Measurements from ENCODE around the gene ROBO4.

ROBO4 gene

DNA sequence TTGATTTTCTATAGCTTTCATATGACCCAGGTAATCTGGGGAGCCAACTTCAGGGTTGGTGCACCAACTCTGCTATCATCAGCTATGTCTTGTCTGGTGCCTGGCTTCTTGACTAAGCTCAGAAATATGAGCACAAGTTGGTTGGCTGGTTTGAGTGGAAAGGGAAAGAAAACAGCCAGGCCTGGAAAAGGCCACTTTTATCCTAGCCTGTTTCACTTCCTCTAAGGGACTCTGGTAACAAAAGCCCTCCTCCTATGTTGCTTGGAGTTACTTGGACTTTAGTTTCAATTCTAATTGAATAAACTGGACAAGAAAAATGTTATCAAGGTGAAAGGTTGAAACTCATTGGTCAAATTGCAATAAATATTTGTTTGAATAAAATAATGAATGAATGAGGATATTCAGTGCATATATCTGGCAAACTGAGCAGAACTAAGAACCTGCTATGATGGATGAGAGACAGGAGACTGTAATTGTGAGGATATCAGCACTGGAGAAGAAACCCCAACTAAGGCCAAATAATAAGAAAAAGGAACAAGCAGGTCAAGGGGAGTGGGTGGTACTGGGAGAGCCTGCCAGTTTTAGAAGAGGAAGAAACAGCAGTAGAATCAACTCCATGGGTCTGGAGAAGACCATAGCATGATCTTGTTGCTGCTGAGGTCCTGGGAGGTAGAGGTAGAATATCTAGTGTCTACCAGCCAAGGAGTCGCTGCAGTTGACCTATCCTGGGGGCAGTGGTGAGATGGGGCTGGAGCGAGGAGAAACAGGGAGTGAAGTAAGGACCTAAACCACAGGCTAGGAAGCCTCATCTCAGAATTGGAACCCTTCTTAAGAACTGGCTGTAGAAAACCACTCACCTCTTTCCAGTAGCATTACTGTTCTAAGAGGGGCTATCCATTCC lies 8.2 kb downstream of the ROBO4 start:
- no peak for DNase-seq (ENCODE audit: low read depth)

DNA sequence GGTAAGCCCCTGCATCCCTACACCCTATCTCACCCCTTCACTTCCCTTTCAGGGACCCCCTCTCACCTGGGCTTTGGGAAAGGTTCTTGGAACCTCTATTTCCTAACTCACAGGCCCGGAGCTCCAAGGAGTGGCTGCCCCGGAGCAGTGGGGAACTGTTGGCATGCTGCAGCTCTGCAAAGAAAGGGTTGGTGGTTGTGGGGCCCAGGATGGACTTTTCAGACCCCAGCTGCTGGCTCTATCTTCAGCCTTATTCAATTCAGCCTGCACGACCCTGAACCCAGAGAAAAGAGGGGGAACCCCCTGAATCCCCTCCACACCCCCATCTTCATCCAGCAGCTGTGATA lies 10.0 kb downstream of the ROBO4 start:
- no peak for DNase-seq (ENCODE audit: low read depth)

DNA sequence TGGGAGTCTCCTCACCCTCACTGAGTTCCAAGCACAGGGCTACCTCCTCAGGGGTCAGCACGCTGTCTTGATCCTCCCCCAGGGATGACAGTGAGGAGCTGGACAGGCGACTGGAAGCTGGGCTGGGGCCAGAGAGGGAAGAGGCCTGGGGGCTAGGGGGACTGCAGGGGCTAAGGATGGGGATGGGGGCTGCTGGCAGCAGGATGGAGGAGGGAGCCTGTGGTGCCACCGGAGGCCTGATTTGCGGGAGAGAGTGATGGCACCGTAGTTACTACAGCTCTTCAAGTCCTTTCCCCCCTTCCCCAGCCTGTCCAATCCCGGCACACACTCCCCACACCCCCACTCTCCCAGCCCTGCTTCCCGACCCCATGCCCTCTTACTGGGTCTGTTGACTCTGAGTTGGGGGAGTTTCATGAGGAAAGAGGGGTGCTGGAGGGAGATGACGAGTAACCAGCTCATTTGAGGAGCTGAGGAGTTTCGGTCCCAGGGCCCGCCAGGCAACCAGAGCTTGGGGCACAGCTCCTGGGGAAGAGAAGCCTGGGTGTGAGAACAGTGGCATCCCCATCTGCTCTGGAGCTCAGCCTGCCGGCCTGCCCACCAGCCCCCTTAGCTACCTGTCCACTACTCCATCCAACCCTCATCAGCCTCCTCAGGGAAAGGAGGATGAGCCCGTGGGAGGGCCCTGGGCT lies 10.5 kb downstream of the ROBO4 start:
- DNase-seq (ENCODE audit: low read depth), result no peak

DNA sequence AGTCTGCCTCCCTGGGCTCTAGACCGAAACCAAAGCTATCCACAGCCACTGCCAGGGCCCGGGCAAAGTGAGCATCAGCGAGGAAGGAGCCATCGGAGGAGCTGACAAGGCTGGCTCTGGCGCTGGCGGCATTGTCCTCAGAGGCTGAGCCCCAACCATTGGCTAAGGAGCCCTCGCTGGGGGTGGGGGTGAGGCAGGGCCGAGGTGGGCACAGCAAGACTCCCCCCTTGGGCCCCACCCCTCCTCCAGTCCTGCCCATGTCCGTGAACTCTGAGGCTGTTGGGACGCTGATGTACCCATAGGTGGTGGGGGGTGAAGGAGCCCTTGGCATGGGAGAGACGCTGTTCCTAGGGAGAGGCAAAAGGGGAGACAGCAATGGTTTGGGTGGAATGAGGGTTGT lies 11.2 kb downstream of the ROBO4 start:
- no peak for DNase-seq (ENCODE audit: low read depth)

DNA sequence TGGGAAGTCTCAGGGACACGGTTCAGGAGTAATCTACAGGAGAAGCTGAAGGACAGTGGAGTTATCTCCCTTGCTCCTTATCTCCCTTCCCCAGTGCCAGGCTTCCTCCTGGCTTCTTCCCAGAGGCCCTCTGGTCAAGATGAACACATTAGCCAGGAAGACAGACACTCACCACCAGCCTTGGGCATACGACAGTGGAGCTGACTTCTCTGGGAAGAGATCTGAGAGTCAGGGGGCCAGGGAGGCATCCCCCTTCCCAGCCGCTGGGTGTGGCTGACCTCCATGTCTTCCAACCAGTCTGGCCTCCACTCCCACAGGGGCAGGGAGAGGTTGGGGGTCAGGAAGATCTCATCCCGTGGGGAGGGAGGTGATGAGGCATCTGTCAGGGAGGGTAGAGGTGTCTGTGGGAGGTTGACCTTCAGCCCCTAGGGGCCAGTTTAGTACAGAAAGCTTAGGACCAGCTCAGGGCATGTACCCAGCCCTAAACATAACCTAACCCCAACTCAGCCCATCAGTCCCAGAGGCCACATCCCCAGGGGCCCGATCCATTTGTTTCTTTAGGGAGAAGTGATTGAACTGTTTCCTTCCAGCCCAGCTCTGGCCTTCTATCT lies 12.7 kb downstream of the ROBO4 start:
- DNase-seq (ENCODE audit: low read depth), result no peak

DNA sequence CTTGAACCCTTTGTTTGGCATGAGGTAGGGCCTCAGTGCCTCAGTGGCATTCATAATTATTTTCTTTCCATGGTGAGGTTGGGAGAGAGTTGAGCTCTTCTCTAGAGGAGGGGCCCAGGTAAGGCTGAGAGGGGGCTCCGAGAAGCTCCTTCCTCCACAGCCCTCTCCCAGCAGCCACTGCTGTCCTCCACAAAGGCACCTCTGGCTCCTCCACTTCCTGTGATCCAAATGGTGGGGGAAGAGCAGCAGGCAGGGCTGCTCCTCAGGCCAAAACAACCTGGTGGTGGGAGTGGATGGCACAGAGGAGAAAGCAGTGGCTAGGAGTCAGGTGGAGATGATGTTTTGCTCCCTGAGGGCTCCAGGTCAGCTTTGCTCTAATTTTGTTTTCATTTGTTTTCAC lies 13.3 kb downstream of the ROBO4 start:
- no peak for DNase-seq (ENCODE audit: low read depth)

DNA sequence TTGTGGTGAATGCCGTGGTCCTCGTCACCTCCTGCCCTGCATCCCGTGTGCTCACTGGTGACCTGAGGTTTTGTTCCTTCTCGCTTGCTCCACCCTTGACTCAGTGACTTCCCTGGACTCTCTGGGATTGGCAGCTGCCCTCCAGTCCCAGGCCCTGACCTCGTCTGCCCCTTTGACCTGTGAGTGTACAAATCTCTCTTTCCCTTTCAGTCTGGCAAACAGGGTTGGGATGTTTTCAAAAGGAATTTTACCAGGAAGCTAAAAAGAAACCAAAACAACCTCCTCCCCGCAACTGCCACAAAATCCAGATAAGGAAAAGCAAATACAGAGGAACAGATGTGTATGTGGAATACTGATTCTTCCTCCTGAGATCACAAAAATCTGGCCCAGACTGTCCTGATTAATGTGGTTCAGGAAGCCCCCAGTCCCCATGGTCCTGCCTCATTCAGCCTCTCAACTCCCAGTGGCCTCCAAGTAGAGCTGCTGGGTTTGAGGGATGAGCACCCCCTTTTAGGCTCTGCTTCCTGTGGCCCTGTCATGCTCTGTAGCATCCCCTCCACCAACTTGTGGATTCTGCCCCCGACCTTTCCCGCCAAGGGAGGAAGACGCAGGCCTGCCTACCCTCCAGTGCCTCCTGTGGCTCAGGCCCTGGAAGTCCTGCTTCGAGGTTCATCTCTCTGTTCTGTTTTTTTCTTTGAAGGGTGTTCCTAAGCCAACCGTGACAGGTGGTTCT lies 15.2 kb downstream of the ROBO4 start:
- no peak for DNase-seq (ENCODE audit: low read depth)

DNA sequence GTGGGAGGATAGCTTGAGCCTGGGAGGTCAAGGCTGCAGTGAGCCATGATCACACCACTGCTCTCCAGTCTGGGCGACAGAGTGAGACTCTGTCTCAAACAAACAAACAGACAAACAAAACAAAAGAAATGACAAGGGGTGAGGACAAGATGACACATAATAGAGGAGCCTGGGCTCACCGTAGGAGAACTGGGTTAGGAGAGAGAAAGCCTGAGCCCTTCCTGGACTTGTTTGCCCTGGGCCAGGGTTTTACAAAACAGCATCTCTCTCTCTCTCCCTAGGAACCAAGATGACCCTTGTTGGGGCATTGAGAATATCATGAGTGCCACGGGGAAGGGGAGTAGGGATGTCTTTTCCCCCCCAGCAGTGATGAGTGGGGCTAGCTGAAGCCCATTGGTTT lies 16.7 kb downstream of the ROBO4 start:
- no peak for DNase-seq (ENCODE audit: low read depth)

DNA sequence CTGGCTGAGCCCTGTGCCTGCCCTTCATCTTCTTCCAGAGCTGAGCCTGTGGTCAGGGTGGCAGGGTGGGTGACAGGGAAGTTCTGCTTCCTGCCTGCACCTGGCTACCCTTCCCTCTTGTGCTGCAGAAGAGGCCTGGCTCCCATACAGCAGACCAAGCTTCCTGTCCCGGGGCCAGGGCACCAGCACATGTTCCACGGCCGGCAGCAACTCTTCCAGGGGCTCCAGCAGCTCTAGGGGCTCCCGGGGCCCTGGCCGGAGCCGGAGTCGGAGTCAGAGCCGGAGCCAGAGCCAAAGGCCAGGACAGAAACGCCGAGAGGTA lies 17.4 kb downstream of the ROBO4 start:
- DNase-seq (ENCODE audit: low read depth), result no peak

DNA sequence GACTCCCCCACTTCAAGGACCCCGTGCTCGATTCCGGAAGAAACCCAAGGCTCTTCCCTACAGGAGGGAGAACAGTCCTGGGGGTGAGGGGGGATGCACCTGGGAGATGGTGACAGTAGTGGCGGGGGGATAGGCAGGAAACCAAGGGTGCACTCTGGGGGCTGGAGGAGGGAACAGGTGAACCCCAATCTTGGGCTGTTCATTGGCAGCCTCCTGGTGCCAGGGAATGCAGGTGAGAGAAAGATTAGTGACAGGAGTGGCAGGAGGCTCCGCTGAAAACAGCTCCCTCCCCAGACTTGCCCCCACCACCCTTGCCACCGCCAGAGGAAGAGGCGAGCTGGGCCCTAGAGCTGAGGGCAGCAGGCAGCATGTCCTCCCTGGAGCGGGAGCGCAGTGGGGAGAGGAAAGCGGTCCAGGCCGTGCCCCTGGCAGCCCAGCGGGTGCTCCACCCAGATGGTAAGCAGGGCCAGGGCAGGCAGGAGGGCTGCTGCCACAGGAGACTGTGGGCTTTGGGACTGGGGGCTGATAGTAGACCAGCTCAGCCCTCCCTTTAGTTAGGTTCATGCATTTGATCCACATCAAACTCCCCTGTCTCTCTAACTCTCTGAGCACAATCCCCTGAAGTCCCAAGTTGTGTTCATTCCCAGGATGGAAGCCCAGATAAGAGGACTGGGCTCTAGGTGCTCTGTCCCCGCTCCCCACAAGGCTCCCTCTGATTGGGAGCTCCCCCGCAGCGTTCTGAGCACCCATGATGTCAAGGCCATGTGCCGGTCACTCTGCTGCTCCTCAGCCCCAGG lies 18.0 kb downstream of the ROBO4 start:
- DNase-seq (ENCODE audit: low read depth), result no peak

DNA sequence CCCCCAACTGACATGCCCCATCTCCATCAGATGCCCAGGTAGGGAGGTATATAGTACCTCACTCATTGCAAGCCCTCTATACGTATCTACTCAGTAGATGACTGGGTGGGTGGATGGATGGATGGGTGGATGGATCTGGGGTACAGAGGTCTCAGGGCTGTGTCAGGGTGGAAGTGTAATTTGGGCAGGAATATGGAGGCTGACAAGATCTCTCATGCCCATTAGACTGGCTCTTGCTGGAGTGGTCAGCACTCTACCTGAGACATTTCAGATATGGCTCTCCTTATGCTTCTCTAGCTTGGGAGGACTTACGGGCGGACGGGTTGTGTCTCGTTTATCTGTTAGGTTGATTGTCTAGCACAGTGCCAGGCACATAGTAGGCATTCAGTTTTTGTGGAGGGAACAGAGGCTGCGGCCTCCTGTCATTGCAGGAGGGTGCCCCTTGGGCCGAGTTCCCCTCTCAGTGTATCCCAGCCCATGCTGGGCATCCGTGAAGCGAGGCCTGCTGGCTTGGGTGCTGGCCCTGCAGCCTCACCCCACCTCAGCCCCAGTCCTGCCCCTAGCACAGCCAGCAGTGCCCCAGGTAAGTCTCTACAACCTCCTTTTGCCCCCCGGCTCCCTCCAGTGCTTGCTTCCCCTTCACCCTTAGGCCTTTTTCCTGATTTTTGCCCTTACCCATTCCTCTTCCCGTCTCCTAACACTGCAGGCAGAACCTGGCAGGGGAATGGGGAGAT lies 18.7 kb downstream of the ROBO4 start:
- DNase-seq (ENCODE audit: low read depth), result no peak

DNA sequence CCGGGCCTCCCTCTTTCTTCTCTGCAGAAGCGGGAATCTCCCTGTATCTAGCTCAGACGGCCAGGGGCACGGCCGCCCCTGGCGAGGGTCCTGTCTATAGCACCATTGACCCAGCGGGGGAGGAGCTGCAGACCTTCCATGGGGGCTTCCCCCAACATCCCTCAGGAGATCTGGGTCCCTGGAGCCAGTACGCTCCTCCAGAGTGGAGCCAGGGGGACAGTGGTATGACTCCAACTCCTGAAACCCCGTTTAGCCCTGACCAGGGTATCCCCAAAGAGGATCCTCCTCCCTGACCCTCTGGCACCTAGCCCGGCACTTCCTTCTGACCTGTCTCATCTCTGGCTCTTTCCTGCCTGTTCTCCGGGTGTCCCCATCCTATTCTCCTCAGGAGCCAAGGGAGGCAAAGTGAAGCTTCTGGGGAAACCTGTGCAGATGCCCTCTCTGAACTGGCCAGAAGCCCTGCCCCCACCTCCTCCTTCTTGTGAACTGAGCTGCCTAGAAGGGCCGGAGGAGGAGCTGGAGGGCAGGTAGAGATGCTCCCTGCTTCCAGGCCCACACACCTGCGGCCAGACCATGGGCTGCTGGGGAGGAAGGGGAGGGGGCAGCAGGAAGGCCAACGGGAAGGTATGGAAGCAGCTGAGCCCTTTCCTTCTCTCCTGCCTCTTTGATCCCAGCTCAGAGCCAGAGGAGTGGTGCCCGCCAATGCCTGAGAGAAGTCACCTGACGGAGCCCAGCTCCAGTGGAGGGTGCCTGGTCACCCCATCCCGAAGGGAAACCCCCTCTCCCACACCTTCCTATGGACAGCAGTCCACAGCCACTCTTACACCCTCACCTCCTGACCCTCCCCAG lies 19.5 kb downstream of the ROBO4 start:
- no peak for DNase-seq (ENCODE audit: low read depth)

DNA sequence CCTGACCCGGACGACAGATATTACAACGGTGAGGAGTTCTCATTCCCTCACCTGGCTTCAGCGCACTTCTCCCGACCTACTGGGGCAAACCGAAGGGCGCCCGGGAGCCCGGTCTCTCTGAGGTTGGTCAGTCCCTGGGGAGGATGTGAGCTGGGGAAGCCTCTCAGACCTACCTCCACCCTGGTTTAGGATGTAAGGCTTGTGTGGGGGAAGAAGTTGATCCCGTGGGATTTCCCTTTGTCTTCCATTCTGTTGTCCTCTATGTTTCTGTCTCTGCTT lies 20.1 kb downstream of the ROBO4 start:
- no peak for DNase-seq (ENCODE audit: low read depth)

DNA sequence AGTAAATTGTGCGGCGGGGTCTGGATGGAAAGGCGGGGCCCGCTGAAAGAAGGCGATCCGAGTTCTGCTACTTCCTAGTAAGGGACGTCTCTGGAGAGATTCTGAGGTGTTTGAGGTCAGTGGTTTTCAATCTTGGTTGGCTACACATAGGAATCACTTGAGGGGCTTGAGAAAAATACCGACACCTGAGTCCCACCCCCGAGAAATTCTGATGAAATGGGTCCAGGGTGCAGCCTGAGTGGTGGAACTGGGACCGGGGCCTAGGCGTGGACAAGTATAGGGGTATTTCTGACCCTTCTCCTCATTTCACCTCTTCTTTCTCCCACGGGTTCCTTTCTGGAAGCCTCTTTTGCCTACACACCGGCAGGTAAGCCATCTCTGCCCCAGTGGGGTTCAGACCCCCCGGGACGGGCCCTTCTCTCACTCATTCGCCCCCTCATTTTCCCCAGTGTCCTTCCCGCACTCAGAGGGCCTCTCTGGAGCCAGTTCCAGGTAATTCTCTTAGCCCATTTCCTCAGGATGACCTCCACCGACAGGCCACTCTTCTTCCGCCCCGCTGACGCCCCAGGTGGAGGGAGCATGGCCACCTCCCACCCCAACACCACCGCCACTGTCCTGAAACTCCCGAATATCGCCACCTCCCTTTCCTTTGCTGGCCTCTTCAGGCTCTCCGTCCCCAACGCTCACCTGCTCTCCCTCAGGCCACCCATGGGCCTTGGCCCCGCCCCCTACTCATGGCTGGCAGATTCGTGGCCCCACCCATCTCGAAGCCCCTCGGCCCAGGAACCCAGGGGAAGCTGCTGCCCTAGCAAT lies 20.6 kb downstream of the ROBO4 start:
- DNase-seq (ENCODE audit: low read depth), result no peak

DNA sequence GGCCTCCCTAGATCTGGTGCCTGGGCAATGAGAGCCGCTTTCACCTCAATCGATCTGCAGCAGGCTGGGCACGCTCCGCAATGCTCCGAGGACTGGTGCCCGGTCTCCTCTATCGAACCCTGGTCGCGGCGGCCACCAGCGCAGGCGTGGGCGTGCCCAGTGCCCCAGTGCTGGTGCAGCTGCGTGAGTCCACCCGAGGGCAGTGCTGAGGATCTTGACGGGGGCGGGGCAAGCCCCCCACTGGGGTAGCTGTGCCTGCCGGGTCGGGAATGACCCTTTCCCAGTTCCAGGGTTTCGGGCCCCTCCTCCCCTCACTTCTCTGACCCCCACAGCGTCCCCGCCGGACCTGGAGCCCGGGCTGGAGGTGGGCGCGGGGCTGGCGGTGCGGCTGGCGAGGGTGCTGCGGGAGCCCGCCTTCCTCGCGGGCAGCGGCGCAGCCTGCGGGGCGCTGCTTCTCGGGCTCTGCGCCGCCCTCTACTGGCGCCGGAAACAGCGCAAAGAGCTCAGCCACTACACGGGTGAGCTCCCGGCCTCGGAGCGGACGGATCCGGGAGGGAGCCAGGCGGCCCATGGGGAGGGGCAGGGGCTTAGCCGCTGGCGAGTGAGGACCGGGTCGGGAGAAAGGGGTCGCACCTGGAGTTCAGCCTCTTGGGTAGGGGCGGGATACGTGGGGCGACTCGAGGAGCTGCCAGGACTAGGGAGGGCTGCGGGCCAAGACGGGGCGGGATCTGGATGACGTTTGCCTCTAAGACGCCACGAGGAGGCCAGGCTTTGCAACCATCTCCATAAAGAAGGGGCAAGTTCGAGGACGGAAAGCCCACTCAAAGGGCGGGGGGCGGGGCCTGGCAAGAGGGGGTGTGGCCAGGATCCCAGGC lies 21.5 kb downstream of the ROBO4 start:
- DNase-seq (ENCODE audit: low read depth), result peak; percentile 82

DNA sequence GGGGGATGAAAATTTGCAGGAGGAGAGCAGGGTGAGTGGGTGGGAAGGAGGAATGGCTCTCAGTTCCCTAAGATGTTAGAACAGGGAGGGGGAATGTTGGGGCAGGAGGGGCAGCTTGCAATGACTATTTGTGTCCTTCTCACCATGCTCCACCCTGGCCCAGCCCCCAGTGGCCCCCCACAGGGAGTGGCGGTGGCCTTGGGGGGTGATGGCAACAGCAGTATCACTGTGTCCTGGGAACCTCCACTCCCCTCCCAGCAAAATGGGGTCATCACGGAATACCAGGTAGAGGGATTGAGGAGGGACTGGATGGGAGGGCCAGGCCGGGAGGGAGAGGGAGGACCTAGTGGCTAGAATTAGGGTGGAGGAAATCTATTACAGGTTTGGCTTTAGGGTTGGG lies 22.3 kb downstream of the ROBO4 start:
- DNase-seq (ENCODE audit: low read depth), result no peak

DNA sequence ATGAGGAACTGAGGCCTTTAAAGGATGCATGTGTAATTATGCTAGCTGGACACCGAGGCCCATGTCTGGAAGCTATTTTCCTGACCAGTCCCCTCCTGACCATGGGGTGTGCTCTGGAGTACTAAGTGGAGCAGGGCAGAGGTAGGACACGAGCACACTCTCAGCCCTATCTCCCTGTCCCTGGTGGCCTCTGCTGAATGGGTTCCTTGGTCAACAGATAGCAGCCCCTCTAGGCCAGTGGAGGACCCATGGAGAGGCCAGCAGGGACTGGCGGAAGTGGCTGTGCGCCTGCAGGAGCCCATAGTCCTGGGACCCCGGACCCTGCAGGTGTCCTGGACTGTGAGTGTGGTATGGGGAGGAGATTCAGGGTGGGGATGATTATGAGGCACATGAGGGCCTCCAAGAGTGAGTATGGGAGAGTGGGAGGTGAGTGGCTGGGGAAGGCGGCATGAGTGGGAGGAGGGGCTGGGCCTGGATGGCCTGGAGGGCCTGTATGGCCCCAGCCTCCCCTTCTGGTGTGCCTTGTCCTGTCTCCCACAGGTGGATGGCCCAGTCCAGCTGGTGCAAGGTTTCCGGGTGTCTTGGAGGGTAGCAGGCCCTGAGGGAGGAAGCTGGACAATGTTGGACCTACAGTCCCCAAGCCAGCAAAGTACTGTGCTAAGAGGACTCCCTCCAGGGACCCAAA lies 23.0 kb downstream of the ROBO4 start:
- no peak for DNase-seq (ENCODE audit: low read depth)

DNA sequence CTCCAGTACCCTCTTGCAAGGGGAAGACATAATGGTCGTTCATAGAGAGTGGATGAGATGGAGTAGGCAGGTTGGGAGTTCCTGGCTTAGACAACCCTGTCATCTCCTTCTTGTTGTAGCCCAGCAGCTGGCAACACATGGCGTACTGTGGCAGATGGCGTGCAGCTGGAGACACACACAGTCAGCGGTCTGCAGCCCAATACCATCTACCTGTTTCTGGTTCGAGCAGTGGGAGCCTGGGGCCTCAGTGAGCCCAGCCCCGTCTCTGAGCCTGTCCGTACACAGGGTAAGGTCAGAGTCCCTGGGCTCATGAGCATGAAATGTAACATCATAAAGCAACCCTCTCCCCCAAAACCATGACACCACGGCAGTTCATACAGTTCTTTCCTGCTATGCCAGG lies 23.7 kb downstream of the ROBO4 start:
- DNase-seq (ENCODE audit: low read depth), result no peak

Data from stromal cell of bone marrow (primary cell).